HFFc6 (cell line): ENCODE data around the gene KRT16. TPM values are rescaled to one million over a fixed set of nuclear protein-coding genes. Genes with fewer than 3 reads are reported as not detected.
"Not testable (repeated sequence)": the region's sequence is repeated elsewhere in the genome, so short reads cannot be mapped to it uniquely, and the experiment has no call there.

ENCODE experiments used
- DNase-seq: peaks from one replicate; pipeline ENCODE4 v3.0.0-alpha.2; 2018
- H3K27ac Mint-ChIP-seq: 2 replicates; pipeline ENCODE4 v1.8.0; 2020; ENCODE audit warnings: mild to moderate bottlenecking, mixed read lengths
- H3K27me3 Mint-ChIP-seq: 2 replicates; pipeline ENCODE4 v1.8.0; 2021; ENCODE audit warnings: mild to moderate bottlenecking, moderate library complexity, mixed read lengths; ENCODE audit not compliant: insufficient read depth
- H3K36me3 Mint-ChIP-seq: 2 replicates; pipeline ENCODE4 v1.8.0; 2021; ENCODE audit warnings: low read depth, mixed read lengths
- H3K4me1 Mint-ChIP-seq: 2 replicates; pipeline ENCODE4 v1.8.0; 2020; ENCODE audit warnings: low read depth, mixed read lengths
- H3K4me3 Mint-ChIP-seq: 2 replicates; pipeline ENCODE4 v1.8.0; 2020; ENCODE audit warnings: mild to moderate bottlenecking, moderate library complexity, mixed read lengths
- H3K9me3 Mint-ChIP-seq: 2 replicates; pipeline ENCODE4 v1.8.0; 2020; ENCODE audit warnings: mild to moderate bottlenecking, mixed read lengths
- total RNA-seq, 6 experiments: library from RNA; stranded (reverse); fragmentation: NEBNext Ultra II Directional; extraction: Animal tissue kit (Norgen Biotek cat#: 25700); gene quantifications; 2 replicates in 1 of 6; 3 replicates in 5 of 6; pipeline ENCODE4 v1.2.3, GENCODE V29; 2021
- TF ChIP-seq, protein P1 (sequence below): fragments of 200-600 bp; sonication (generic); IDR thresholded peaks from 2 replicates; pipeline ENCODE4 v1.5.0; 2021; ENCODE audit warnings: antibody characterized with exemption, mild to moderate bottlenecking

KRT16 gene
- total RNA-seq, 6 experiments from 2014 or later = 0.11 to 0.47 (median 0.17) TPM; not detected in 2

DNA sequence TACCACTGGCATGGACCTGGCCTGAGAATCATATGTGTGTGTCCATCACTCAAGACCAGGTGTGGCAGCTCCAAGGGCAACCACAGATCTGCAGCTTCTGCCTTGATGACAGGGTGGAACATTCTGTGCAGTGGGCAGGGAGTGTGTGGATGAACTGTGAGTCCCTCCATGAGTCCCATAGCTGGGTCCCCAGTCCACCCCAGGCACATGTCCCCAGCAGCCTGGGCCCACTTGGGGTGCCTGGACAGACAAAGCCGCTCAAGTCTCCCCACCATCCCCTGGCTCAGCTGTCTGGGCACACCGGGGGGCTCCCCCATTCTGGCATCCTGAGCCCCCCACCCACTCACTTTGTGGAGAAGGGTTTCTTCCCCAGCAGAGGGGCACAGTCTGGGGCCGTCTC, 4.6 kb upstream of the KRT16 start:
- Mint-ChIP-seq H3K4me1 (peaks cover 22% of the 10 kb centered on the region), H3K27me3 (peaks cover 26% of the 10 kb centered on the region), H3K9me3 (no peaks in the 10 kb centered on the region), H3K27ac (no peak overlapping the region), H3K36me3 (no peaks in the 10 kb centered on the region), H3K4me3 (no peak overlapping the region)
- DNase-seq = no peak
- TF ChIP-seq, protein P1, sequence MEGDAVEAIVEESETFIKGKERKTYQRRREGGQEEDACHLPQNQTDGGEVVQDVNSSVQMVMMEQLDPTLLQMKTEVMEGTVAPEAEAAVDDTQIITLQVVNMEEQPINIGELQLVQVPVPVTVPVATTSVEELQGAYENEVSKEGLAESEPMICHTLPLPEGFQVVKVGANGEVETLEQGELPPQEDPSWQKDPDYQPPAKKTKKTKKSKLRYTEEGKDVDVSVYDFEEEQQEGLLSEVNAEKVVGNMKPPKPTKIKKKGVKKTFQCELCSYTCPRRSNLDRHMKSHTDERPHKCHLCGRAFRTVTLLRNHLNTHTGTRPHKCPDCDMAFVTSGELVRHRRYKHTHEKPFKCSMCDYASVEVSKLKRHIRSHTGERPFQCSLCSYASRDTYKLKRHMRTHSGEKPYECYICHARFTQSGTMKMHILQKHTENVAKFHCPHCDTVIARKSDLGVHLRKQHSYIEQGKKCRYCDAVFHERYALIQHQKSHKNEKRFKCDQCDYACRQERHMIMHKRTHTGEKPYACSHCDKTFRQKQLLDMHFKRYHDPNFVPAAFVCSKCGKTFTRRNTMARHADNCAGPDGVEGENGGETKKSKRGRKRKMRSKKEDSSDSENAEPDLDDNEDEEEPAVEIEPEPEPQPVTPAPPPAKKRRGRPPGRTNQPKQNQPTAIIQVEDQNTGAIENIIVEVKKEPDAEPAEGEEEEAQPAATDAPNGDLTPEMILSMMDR = no peak

DNA sequence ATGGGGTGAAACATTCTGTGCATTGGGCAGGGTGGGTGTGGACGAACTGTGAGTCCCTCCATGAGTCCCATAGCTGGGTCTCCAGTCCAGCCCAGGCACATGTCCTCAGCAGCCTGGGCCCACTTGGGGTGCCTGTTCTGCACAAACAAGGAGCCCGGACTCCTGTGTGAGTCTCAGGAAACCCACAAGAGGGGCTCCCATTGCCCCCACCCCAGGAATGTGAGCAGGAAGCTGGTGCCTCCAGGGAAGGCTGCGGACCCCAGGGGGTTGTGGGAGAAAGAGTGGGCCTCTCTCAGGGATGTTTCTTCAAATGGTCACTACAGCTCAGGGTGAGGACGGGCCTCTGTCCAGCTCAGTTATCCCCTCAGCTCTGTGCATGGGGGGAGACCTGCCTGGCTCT, 3.9 kb upstream of the KRT16 start:
- not testable (repeated sequence) for H3K36me3 Mint-ChIP-seq, H3K27ac Mint-ChIP-seq, H3K9me3 Mint-ChIP-seq, H3K4me3 Mint-ChIP-seq, DNase-seq
- Mint-ChIP-seq H3K27me3 (peaks cover 27% of the 10 kb centered on the region), H3K4me1 (peaks cover 21% of the 10 kb centered on the region)

DNA sequence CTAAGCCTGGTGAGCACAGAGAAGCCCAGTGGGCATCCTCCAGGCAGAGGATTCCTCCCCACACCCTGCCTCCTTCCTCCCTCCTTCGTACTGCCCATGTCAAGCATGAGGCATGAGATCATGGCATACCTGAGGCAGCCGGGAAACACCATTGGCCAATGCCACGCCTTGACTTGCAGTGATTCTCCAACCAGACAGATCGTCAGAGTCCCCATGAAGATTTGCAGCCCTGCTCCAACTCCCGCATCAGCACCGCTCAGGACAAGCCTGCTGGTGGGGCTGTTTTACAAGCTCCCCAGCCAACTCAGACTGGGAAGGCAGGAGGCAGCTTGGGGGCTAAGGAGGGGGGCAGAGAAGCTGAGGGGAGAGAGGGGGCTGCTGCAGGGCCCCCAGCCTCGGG, 2.9 kb upstream of the KRT16 start:
- peak; percentile 1 for DNase-seq
- H3K27ac Mint-ChIP-seq = no peak overlapping the region

DNA sequence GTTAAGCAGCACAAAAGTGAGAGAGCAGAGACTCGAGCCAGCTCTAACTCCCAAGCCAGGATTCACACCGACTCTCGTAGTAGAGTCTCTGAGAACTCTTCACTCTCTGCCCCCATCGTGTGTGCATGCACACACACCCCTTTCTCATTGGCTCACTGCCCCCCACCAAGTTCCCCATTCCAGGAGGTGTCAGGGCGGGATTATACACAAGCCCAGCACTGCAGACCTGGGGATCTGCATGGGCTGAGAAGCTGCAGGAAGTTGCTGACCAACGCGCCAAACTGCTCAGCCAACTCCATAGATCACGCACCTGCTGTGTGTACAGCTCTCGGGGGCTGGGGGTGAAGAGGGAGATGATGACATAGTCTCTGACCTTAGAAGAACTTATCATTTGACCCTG, 2.2 kb upstream of the KRT16 start:
- Mint-ChIP-seq H3K27me3 (peaks cover 28% of the 10 kb centered on the region), H3K4me1 (peaks cover 14% of the 10 kb centered on the region)
- H3K4me3 Mint-ChIP-seq, H3K9me3 Mint-ChIP-seq, DNase-seq, H3K27ac Mint-ChIP-seq, H3K36me3 Mint-ChIP-seq: not testable (repeated sequence)

More for the DNA sequence above, 2.9 kb upstream of the KRT16 start:
- no peaks in the 10 kb centered on the region for H3K9me3 Mint-ChIP-seq
- no peak overlapping the region for H3K4me3 Mint-ChIP-seq
- no peaks in the 10 kb centered on the region for H3K36me3 Mint-ChIP-seq
- TF ChIP-seq, protein P1 = no peak; the same call in 1 of the 2 replicates
- peaks cover 14% of the 10 kb centered on the region for H3K4me1 Mint-ChIP-seq
- peaks cover 26% of the 10 kb centered on the region for H3K27me3 Mint-ChIP-seq

DNA sequence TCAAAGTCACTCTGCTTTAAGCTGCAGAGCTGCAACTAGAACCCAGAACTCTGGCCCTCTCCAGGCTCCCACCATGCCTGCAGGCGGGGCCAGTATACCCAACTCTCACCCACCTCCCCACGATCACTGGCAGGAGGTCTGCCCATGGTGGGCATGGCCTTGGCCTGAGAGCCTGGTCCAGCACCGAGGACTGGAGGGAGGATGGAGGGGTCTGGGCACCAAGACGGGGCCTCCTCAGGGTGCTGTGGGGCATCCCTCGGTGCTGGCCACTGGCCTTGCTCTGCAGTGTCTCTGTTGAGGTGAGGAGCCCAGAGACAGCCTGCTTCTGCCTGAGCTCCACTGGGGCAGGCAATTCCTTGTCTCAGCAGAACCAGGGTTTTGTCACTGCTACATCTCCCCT, 1.5 kb upstream of the KRT16 start:
- TF ChIP-seq, protein P1 = no peak
- Mint-ChIP-seq H3K9me3 (no peaks in the 10 kb centered on the region), H3K27ac (no peak overlapping the region), H3K36me3 (no peaks in the 10 kb centered on the region), H3K4me3 (no peak overlapping the region), H3K27me3 (peaks cover 32% of the 10 kb centered on the region), H3K4me1 (peaks cover 14% of the 10 kb centered on the region)
- no peak for DNase-seq

DNA sequence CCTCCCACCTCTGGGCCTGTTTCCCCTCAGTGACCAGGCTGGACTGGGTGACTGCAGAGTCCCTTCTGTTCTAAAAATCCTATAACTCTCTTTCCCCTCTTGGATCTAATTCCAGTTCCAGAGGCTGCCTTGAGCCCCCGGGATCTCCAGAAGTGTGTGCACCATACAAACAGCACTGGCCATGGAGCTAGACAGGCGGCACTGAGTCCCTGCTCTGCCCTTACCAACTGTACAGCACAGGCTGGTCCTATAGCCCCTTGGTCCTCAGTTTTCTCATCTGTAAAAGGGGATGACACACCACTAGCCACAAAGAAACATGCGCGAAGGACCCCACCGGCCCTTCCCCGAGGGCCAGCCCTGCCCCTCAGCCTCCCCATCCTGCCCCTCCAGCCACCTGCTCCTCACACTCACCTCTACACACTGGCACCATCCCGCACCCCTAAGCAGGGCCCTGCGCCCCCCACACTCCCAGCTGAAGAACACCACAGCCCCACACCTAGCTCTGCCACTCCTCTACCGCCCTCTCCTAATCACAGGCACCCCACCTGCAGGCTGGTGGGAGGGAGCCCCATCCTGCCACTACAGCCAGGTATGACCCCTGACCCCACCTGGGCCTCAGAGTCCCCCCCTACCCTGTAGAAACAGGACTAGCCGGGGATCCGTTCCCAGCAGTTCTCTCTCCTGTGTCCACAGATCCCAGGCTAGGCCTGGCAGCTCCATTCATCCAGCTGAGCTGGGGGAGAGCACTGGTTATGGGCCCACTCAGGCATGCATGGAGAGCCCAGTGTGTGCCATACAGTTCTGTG, 913 bp upstream of the KRT16 start:
- peaks cover 33% of the 10 kb centered on the region for H3K27me3 Mint-ChIP-seq
- no peaks in the 10 kb centered on the region for H3K36me3 Mint-ChIP-seq
- TF ChIP-seq, protein P1 = no peak
- H3K27ac Mint-ChIP-seq = no peak overlapping the region
- H3K4me3 Mint-ChIP-seq = no peak overlapping the region
- H3K9me3 Mint-ChIP-seq = no peaks in the 10 kb centered on the region
- H3K4me1 Mint-ChIP-seq = peaks cover 14% of the 10 kb centered on the region
- no peak for DNase-seq
